COLO829 (cell line): ENCODE results near the gene MSX1.

Source experiments
- DNase-seq: peaks from one replicate; pipeline ENCODE4 v3.0.0; 2012; ENCODE audit warnings: low spot score

Gene MSX1

GRCh38 chr4:4841156-4841555 lies 18.3 kb upstream of the MSX1 start:
- DNase-seq = no peak

GRCh38 chr4:4842476-4843441 lies 16.7 kb upstream of the MSX1 start:
- no peak for DNase-seq

- no peak for DNase-seq
Observed at GRCh38 chr4:4843635-4844291, 15.7 kb upstream of the MSX1 start.

GRCh38 chr4:4845027-4845426 lies 14.4 kb upstream of the MSX1 start:
- no peak for DNase-seq

GRCh38 chr4:4847011-4847410 lies 12.5 kb upstream of the MSX1 start:
- no peak for DNase-seq

- no peak for DNase-seq
Observed at GRCh38 chr4:4848540-4848939, 10.9 kb upstream of the MSX1 start.

GRCh38 chr4:4849106-4849505 lies 10.4 kb upstream of the MSX1 start:
- no peak for DNase-seq

- no peak for DNase-seq
Observed at GRCh38 chr4:4849524-4850193, 9.8 kb upstream of the MSX1 start.

- DNase-seq = no peak
Observed at GRCh38 chr4:4851081-4851480, 8.4 kb upstream of the MSX1 start.

GRCh38 chr4:4851906-4852305 lies 7.6 kb upstream of the MSX1 start:
- DNase-seq = no peak

GRCh38 chr4:4852591-4853362 lies 6.7 kb upstream of the MSX1 start:
- no peak for DNase-seq

GRCh38 chr4:4853371-4853823 lies 6.1 kb upstream of the MSX1 start:
- no peak for DNase-seq

GRCh38 chr4:4853921-4854648 lies 5.4 kb upstream of the MSX1 start:
- DNase-seq = no peak

GRCh38 chr4:4854649-4855295 lies 4.7 kb upstream of the MSX1 start:
- no peak for DNase-seq

- no peak for DNase-seq
Observed at GRCh38 chr4:4855301-4856070, 4.0 kb upstream of the MSX1 start.

GRCh38 chr4:4856071-4857000 lies 3.1 kb upstream of the MSX1 start:
- no peak for DNase-seq

- DNase-seq = no peak
Observed at GRCh38 chr4:4857001-4857808, 2.3 kb upstream of the MSX1 start.
